ENCODE results near the gene CFAP45. TPM values are rescaled to one million over a fixed set of nuclear protein-coding genes. Genes with fewer than 3 reads are reported as not detected.

Gene CFAP45
- total RNA-seq, 1 donor from 2014 or later = under 0.01 TPM

GRCh38 chr1:159854693-159855192 lies 45.2 kb downstream of the CFAP45 start:
- DNase-seq (ENCODE audit: low read depth in 2 of 2) = peak; percentile 31 to 84

DNA sequence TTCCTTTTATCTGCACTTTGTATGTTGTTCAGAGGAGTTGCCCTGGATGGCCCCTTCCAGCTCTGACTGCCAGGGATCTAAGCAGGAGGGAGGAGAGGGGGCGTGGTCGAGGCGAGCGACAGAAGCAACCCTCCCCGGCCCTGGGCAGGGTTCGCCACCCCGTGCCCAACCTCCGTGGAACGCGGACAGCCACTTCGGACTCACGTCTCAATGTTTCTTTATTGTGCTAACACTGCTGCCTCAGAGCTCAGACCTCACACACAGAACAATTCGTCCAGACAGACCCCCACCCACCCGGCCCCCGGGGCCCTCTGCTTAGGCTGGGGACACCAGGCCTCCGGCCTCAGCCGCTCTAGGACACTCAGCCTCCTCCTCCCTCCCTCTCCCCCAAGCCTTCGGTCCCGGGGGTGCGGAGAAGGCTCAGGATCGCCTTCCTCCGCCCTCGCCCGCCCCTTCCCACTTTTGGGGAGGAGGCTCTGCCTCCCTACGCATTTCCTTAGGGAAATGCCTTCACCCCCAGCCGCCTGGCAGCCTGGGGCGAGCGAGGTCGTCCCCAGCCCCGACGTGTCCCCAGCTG lies 45.8 kb downstream of the CFAP45 start:
- DNase-seq (ENCODE audit: low read depth in 2 of 2) = peak; percentile 20 to 58

DNA sequence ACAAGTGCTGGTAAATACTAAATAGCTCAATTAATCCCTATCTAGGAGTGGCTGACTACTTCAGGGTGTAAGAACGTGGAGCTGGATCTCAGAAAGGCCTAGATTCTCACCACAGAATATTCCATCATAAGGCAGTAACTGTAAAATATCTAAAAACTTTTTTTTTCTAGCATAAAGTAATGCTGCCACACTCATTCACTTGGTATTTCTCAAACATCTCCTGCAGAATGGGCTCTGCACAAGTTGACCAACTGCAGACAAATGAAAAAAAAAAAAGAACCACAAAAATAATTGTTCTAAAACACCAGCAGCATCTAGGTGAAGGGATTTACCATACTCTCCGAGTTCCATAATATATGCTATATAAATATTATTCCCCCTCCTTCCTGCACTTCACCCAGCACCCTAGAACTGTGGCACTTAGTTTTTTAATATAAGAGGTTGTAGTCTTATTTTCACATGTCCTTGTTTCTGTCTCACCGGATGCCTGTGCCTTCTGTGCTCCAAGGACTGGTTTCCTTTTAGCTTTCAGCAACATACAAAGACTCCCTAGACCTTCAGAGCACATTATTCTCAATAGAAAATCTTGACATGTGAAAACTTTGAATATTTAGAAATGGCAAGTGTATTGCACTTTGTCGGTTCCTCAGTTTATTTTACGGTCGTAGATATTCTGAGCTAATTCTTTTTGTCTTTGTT lies 46.4 kb downstream of the CFAP45 start:
- peak in 1 of 2 donors; percentile 55 for DNase-seq (ENCODE audit: low read depth in 2 of 2)

- DNase-seq (ENCODE audit: low read depth in 2 of 2) = no peak
Measured at GRCh38 chr1:159851407-159851806, 48.6 kb downstream of the CFAP45 start.

GRCh38 chr1:159849626-159850366 lies 50.2 kb downstream of the CFAP45 start:
- DNase-seq (ENCODE audit: low read depth in 2 of 2) = peak in 1 of 2 donors; percentile 57

DNA sequence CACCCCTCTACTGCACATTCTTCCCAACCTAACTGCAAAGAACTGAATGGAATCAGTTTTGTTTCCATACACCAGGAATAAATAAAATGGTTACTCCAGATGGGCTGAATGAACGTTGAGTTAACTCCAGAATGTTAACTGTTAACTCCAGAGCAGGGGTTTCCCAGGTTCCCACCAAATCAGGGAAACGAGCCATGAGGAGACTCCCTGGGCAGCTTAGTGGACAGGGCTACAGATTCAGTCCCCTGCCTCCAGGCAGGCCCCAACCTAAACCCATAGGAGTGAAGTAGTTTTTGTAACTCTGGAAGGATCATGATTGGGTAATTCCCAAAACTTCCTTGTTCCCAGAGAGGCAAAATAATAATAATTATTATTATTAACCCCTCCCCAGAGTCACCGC lies 51.6 kb downstream of the CFAP45 start:
- no peak for DNase-seq (ENCODE audit: low read depth in 2 of 2)

- no peak for DNase-seq (ENCODE audit: low read depth in 2 of 2)
Measured at GRCh38 chr1:159847231-159847630, 52.7 kb downstream of the CFAP45 start.

GRCh38 chr1:159845751-159846629 lies 54.0 kb downstream of the CFAP45 start:
- no peak for DNase-seq (ENCODE audit: low read depth in 2 of 2)

DNA sequence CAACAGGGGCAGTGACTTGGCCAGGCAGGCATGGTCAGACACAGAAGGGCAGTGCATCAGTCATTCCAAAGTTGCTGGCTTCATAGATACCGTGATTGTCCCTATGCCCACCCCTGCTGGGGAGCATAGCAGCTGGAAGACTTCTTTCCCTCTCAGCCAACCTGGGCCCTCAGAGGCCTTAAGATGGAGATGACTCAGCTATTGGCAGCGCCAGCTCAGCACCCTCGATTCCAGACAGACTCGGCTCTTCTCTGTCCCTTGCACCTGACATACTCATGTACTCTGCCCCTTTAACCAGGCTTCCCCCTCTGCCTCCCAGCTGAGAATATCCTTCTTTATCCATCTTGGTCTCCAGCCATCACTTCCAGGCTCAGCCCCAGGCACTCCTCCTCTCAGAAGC lies 56.5 kb downstream of the CFAP45 start:
- DNase-seq (ENCODE audit: low read depth in 2 of 2) = no peak

DNA sequence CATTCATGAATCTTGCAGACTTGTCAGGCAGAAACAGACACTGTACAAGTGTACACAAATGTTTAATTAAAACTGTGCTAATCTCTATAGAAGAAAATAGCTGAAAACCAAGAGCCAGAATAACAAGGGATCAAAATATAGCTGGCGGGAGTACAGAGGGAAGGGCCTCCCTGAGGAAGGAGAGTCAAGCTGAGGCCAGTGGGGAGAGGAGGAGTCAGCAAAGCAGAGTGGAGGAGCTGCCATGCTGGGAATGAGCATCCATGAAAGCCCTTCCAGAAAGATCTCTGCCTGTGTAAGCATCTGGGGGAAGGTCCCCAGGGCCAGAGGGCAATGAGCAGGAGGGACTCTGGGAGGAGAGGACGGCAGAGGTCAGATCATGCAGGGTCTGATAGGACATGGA lies 58.2 kb downstream of the CFAP45 start:
- DNase-seq (ENCODE audit: low read depth in 2 of 2) = no peak

DNA sequence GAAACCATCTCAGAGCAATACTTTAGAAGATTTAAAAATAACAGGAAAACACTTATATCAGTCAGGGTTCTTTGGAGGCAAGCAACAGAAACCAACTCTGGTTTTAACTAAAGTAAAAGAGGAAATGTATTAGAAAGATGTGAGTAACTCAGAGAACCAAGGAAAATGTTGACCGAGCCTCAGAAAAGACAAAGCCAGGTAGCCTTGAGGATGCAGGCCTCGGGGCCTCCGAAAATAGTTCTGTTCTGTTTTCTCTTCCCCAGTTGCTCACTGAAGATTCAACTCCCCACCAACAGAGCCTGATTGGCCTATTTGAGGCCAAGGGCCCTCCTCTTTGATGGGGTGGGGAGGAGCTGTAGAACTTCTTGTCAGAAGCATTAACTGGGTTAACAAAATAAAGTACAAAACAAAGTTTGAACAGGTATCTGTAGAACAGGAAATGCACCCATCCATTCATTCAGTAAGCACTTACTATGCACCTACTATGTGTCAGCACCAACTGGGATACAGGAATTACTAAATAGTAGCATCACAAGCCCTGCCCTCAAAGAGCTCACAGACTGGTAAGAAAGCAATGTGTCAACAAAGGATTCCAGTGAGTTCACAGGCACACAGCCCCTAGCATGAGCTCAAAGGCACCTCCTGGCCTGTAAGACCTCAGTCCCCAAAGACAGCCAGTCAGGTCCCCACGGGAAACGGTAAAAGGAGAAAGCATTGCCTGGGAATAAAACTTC lies 60.7 kb downstream of the CFAP45 start:
- no peak for DNase-seq (ENCODE audit: low read depth in 2 of 2)

DNA sequence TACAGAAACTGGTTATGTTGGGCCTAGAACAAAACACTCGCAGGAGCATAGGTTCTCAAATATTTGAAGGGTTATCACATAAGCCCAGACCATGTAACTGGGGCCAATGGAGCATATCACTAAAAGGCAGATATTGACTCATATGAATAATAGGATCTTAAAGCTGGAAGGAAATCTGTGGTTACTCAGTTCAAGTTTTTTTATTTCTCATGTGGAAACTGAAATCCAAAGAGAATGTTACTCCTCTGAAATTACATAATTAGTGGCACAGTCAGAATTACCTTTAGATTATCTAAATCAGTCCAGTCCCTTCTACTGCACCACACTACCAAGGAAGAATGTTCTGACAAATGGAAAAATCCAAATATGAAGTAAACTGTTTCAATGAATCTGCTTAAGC lies 61.2 kb downstream of the CFAP45 start:
- DNase-seq (ENCODE audit: low read depth in 2 of 2) = no peak

DNA sequence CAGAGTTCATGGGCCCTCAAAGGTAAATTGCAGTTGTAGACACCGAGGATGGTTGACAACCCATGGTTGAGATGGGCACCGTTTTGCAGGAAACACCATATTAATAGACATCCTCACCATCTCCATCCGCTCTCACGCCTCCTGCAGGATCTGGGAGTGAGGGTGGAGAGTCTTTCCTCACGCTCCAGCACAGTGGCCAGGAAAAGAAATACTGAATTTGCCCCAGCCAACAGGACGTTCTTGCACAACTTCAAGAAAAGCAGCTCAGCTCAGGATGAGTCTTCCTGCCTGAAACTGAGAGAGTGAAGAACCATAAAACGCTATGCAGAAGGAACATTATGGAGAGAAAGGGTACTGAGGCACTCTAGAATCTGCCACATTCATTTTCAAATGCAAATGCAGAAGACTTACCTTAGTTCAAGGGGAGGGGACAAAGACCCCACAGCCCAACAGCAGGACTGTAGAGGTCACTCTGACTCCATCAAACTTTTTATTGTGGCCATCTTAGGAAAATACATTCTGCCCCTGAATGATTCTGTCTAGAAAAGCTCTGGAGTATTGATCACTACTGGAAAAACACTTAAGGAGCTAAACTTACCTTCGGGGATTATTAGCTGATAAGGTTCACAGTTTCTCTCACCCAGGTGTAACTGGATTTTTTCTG lies 64.0 kb downstream of the CFAP45 start:
- DNase-seq (ENCODE audit: low read depth in 2 of 2) = peak; percentile 5 to 17

- no peak for DNase-seq (ENCODE audit: low read depth in 2 of 2)
Measured at GRCh38 chr1:159835356-159835755, 64.6 kb downstream of the CFAP45 start.

DNA sequence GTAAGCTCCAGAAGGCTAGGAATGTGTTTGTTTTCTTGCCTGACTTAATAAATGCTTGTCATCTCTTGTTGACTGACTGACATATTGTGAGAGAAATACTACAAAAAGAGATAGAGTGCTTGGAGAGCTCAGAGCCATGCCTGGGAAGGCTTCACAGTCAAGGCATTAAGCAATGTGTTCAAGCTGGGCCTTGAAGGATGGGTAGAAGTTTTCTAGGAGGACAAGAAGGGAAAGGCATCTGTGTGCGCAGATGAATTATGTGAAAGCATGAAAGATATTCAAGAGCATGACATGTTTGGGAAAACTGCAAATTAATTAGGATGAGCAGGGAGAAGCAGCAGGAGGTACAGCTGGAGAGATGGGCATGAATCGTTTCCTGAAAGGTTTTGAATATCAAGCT lies 67.7 kb downstream of the CFAP45 start:
- DNase-seq (ENCODE audit: low read depth in 2 of 2) = no peak

GRCh38 chr1:159831412-159832141 lies 68.4 kb downstream of the CFAP45 start:
- no peak for DNase-seq (ENCODE audit: low read depth in 2 of 2)

- DNase-seq (ENCODE audit: low read depth in 2 of 2) = no peak
Measured at GRCh38 chr1:159830722-159831121, 69.2 kb downstream of the CFAP45 start.

GRCh38 chr1:159829822-159830465 lies 70.0 kb downstream of the CFAP45 start:
- peak in 1 of 2 donors; percentile 11 for DNase-seq (ENCODE audit: low read depth in 2 of 2)

GRCh38 chr1:159829273-159829634 lies 70.7 kb downstream of the CFAP45 start:
- DNase-seq (ENCODE audit: low read depth in 2 of 2) = peak; percentile 28 to 46
